SK-N-MC (cell line): ENCODE results near the gene MAML3.

Experiments used
- EZH2 ChIP-seq: fragments of 200-600 bp; sonication (generic); IDR thresholded peaks from one replicate; pipeline ENCODE4 v1.6.1; 2017; ENCODE audit warnings: antibody characterized with exemption
- FOXP2 ChIP-seq: optimal IDR thresholded peaks from 2 replicates; pipeline ENCODE3; 2011; ENCODE audit warnings: mild to moderate bottlenecking, moderate library complexity; ENCODE audit not compliant: insufficient read depth; ENCODE audit errors: extremely low read length, control extremely low read depth
- POLR2AphosphoS5 ChIP-seq: IDR thresholded peaks from 2 replicates; pipeline ENCODE4 v1.6.1; 2012; ENCODE audit warnings: mild to moderate bottlenecking, low read depth, low read length, borderline replicate concordance

GRCh38 chr4:139905489-139905888 is 248.5 kb downstream of the MAML3 start:
- no peak for TF ChIP-seq POLR2AphosphoS5
- TF ChIP-seq EZH2 = no peak
- TF ChIP-seq FOXP2 = no peak
